Measurements from ENCODE around the gene EVI2A.
"Not testable (repeated sequence)": the region's sequence is repeated elsewhere in the genome, so short reads cannot be mapped to it uniquely, and the experiment has no call there.

The EVI2A gene

DNA sequence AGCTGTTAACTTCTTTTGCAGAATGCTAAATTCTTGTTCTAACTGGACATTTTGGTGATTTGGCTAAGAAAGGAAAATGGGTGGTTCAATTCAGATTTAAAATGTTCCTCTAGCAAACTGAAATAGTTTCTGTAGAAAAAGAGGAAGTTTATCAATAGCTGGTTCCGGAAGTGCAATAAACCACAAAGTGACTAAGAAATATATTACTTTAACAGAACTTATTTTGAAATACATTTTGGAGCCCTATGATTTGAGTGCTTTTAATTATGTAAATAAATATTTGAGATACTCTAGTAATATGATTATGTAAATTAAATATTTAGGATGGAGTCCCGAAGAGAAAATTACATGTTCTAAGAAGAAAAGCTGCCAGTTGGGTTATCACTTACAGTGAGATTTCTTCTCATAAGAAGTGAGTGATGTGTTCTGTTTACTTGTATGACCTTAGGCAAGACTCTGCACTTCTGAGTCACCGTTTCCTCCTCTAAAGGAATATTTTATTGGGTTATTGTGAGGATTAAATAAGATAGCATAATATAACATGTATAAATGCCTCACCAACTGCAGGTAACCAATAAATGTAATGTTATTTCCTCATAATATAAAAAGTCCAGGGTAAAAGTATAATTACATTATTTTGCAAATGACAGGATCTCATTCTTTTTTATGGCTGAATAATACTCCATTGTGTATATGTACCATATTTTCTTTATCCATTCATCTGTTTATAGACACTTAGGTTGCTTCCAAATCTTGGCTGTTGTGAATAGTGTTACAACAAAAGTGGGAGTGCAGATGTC, 7.2 kb downstream of the EVI2A start, which contains the start of gene EVI2B:
Gene EVI2B (minus strand): TSS at position 73 of the 800 bp plus-strand sequence. CDS start 8,445 bp downstream, outside the sequence.
- Histone ChIP-seq H3K27me3 (ENCODE audit: control insufficient read depth, insufficient read depth, low read length) (no peaks in the 10 kb centered on the region), H3K9me3 (ENCODE audit: control insufficient read depth, insufficient read depth, low read length) (no peaks in the 10 kb centered on the region), H3K27ac (ENCODE audit: low read length) (no peak within 1 kb of the TSS), H3K36me3 (ENCODE audit: control insufficient read depth, insufficient read depth, low read length) (no peaks in the 10 kb centered on the region), H3K4me1 (ENCODE audit: control insufficient read depth, insufficient read depth, low read length) (no peaks in the 10 kb centered on the region), H3K4me3 (ENCODE audit: low read length) (no peak within 1 kb of the TSS)
- no peak for DNase-seq (ENCODE audit: low read depth, low spot score)
- WGBS (ENCODE audit: insufficient coverage, insufficient read length): no CpG with 5 or more reads among the region's 3 CpGs

DNA sequence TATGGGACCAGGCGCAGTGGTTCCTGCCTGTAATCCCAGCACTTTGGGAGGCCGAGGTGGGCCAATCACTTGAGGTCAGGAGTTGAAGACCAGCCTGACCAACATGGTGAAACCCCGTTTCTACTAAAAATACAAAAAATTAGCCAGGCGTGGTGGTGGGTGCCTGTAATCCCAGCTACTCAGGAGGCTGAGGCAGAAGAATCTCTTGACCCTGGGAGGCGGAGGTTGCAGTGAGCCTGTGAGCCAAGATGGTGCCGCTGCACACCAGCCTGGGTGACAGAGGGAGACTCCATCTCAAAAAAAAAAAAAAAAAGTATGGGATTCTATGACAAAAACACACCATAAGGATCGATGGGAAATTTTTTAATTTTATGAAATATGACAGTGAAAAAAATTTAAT, 9.2 kb downstream of the EVI2A start:
- H3K9me3 ChIP-seq (ENCODE audit: control insufficient read depth, insufficient read depth, low read length); H3K36me3 ChIP-seq (ENCODE audit: control insufficient read depth, insufficient read depth, low read length); H3K4me1 ChIP-seq (ENCODE audit: control insufficient read depth, insufficient read depth, low read length); H3K27ac ChIP-seq (ENCODE audit: low read length); DNase-seq (ENCODE audit: low read depth, low spot score); H3K27me3 ChIP-seq (ENCODE audit: control insufficient read depth, insufficient read depth, low read length); H3K4me3 ChIP-seq (ENCODE audit: low read length): not testable (repeated sequence)
- no CpG with 5 or more reads among the region's 7 CpGs for WGBS (ENCODE audit: insufficient coverage, insufficient read length)

DNA sequence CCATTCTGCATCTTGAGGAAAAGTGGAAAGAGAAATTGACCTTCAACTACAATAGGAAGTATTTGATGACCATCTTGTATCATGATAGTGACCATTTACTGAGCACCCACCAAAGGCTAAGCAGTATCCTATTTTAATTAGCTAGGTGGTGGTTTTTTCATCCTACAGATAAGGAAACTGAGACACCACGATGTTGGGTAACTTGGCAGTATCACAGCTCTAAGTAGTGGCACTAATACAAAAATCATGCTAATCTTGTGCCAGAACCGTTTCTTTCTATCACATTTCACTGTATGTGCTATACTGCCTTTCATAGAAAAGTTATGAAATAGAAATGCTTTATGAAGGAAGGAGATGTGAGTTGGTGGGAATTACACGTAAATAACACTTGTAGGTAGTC, 9.9 kb downstream of the EVI2A start:
- no peaks in the 10 kb centered on the region for H3K36me3 ChIP-seq (ENCODE audit: control insufficient read depth, insufficient read depth, low read length)
- H3K27ac ChIP-seq (ENCODE audit: low read length): no peak overlapping the region

DNA sequence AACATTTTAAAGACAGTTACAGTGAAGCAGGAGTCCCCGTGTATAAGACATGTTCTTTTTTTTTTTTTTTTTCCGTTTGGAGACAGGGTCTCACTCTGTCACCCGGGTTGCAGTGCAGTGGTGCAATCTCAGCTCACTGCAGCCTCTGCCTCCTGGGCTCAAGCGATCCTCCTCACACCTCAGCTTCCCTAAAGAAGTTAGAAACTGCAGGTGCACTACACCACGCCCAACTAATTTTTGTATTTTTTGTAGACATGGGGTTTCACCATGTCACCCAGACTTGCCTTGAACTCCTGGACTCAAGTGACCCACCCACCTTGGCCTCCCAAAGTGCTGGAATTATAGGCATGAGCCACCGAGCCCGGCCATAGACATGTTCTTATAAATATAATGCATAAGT, 10.5 kb downstream of the EVI2A start:
- no peaks in the 10 kb centered on the region for H3K27me3 ChIP-seq (ENCODE audit: control insufficient read depth, insufficient read depth, low read length)
- H3K36me3 ChIP-seq (ENCODE audit: control insufficient read depth, insufficient read depth, low read length): no peaks in the 10 kb centered on the region
- no peak overlapping the region for H3K4me3 ChIP-seq (ENCODE audit: low read length)
- no CpG with 5 or more reads among the region's 7 CpGs for WGBS (ENCODE audit: insufficient coverage, insufficient read length)
- no peak overlapping the region for H3K27ac ChIP-seq (ENCODE audit: low read length)
- H3K9me3 ChIP-seq (ENCODE audit: control insufficient read depth, insufficient read depth, low read length): no peaks in the 10 kb centered on the region
- no peaks in the 10 kb centered on the region for H3K4me1 ChIP-seq (ENCODE audit: control insufficient read depth, insufficient read depth, low read length)
- no peak for DNase-seq (ENCODE audit: low read depth, low spot score)

More for the DNA sequence above, 9.9 kb downstream of the EVI2A start:
- Histone ChIP-seq H3K4me3 (ENCODE audit: low read length) (no peak overlapping the region), H3K27me3 (ENCODE audit: control insufficient read depth, insufficient read depth, low read length) (no peaks in the 10 kb centered on the region), H3K9me3 (ENCODE audit: control insufficient read depth, insufficient read depth, low read length) (no peaks in the 10 kb centered on the region), H3K4me1 (ENCODE audit: control insufficient read depth, insufficient read depth, low read length) (no peaks in the 10 kb centered on the region)
- no peak for DNase-seq (ENCODE audit: low read depth, low spot score)
- 100% methylated on average over 1 of the region's 3 CpGs for WGBS (ENCODE audit: insufficient coverage, insufficient read length)

DNA sequence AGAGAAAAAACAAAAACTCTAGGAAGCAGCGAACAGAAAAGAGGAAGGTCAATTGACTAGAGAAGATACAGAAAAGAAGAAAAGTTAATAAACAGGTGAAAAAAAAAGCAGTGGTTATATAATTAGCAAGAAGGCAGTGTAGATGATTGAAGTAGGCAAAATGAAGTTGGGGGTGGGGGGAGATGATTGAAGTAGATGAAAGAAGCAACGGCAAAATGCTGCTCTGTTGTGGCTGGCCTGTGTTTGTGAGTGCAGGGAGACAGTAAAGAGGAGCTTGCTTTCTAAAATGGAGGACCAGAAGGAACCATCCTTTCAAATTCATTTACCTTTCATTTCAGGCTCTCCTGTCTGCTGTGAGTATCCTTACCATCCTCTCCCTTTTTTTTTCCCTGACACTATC, 11.2 kb downstream of the EVI2A start:
- H3K36me3 ChIP-seq (ENCODE audit: control insufficient read depth, insufficient read depth, low read length): no peaks in the 10 kb centered on the region
- DNase-seq (ENCODE audit: low read depth, low spot score): no peak
- WGBS (ENCODE audit: insufficient coverage, insufficient read length): no CpG with 5 or more reads among the region's 2 CpGs
- H3K4me1 ChIP-seq (ENCODE audit: control insufficient read depth, insufficient read depth, low read length): no peaks in the 10 kb centered on the region
- H3K4me3 ChIP-seq (ENCODE audit: low read length): no peak overlapping the region
- no peaks in the 10 kb centered on the region for H3K27me3 ChIP-seq (ENCODE audit: control insufficient read depth, insufficient read depth, low read length)
- no peak overlapping the region for H3K27ac ChIP-seq (ENCODE audit: low read length)
- H3K9me3 ChIP-seq (ENCODE audit: control insufficient read depth, insufficient read depth, low read length): no peaks in the 10 kb centered on the region

DNA sequence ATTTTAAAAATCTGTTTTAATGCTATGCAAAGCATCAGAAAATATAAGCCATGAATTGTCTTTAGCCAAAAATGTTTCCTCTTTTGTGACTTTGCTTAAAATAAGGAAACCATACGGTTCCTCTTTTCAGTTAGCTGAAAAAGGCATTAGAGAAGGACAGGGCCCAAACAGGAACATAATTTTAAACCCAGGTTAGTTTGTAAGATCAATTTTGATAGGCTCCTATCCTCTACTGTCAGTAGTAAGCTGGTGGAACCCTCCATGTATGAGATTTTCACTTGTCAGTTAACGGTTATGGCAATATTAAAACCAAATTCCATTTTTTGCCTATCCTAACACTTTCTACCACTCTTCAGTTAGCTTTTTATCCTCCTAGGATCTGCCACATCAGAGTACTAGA, 11.9 kb downstream of the EVI2A start:
- Histone ChIP-seq H3K9me3 (ENCODE audit: control insufficient read depth, insufficient read depth, low read length) (no peaks in the 10 kb centered on the region), H3K27ac (ENCODE audit: low read length) (no peak overlapping the region), H3K4me3 (ENCODE audit: low read length) (no peak overlapping the region), H3K27me3 (ENCODE audit: control insufficient read depth, insufficient read depth, low read length) (no peaks in the 10 kb centered on the region), H3K4me1 (ENCODE audit: control insufficient read depth, insufficient read depth, low read length) (no peaks in the 10 kb centered on the region), H3K36me3 (ENCODE audit: control insufficient read depth, insufficient read depth, low read length) (no peaks in the 10 kb centered on the region)
- no peak for DNase-seq (ENCODE audit: low read depth, low spot score)
- no CpG with 5 or more reads among the region's 2 CpGs for WGBS (ENCODE audit: insufficient coverage, insufficient read length)

DNA sequence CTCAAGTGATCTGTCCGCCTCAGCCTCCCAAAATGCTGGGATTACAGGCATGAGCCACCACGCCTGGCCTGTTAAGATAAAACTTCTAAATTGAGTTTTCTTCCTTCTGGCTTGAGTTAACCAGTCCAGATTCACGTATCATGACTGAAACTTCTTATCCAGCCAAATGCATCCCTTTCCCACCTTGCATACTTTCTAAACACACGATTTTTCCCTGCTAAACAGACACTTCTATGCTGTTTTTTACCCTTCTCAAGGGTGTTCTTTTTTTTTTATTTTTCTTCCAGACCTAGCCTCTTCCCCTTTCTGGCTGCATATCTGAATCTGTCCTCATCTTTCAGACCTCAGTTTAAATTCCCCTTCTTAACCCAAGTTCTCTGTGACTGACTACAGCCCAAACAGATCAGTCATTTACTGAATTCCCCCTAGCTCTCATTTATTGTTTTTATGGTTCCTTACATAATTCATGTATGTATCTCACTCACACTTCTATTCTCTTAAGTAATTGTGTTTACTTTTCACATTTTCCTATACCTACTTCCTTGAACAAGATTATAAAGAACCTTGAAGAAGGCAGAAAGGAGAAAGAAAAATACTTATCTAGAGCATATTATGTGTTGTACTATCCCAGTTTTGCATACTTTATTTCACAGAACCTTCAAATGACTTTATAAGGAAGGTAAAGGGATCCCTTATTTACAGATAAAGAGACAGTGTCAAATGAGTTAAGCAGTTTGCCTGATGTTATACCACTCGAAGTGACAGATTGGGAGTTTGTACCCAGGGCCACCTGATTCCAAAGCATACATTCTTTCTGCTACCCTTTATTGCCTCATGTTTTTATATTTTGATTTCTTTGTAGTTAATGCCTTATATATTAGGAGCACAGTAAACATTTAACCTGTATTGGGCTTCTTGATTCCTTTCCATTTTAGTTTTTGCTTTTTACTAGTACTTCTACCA, 12.8 kb downstream of the EVI2A start:
- H3K27ac ChIP-seq (ENCODE audit: low read length): no peak overlapping the region
- DNase-seq (ENCODE audit: low read depth, low spot score): no peak
- no CpG with 5 or more reads among the region's 5 CpGs for WGBS (ENCODE audit: insufficient coverage, insufficient read length)

DNA sequence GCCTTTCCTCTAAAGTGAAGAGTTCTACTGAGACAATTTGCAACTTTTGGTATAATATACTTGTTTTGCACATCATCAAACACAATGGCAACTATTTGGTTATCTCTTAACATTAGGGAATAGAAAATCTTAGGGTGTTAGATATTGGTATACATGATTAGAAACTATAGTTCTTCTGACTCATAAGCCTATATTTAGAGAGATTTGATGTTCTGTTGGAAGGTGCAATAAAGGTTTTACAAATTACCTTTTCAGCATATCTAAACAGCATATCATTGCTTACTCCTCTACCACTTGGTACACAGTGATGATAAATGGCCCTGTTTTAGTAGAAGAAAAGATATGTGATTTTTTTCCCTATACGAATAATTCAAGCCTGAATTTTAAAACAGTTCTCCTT, 13.8 kb downstream of the EVI2A start:
- no CpG with 5 or more reads among the region's 1 CpG for WGBS (ENCODE audit: insufficient coverage, insufficient read length)

More for the DNA sequence above, 12.8 kb downstream of the EVI2A start:
- Histone ChIP-seq H3K4me1 (ENCODE audit: control insufficient read depth, insufficient read depth, low read length) (no peaks in the 10 kb centered on the region), H3K4me3 (ENCODE audit: low read length) (no peak overlapping the region), H3K27me3 (ENCODE audit: control insufficient read depth, insufficient read depth, low read length) (no peaks in the 10 kb centered on the region), H3K36me3 (ENCODE audit: control insufficient read depth, insufficient read depth, low read length) (no peaks in the 10 kb centered on the region), H3K9me3 (ENCODE audit: control insufficient read depth, insufficient read depth, low read length) (no peaks in the 10 kb centered on the region)

DNA sequence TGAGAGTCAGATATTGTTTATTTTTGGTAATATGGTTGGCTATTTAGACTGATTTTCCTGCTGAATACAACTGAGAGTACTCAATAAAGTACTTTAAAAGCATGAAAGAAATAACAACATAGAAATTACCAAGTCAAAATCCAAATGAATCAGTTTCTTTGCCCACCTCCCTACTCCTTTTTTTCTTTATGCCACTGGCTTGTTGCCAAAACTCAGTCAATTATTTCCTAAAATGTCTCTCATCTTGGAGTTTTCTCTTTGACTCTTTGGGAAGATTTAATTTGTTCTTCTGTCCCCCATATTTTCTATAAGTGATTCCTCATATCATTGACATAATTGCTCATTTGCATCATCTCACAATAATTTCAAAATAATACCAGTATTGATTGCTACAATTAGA, 21.8 kb downstream of the EVI2A start:
- Histone ChIP-seq H3K4me3 (ENCODE audit: low read length) (no peak overlapping the region), H3K9me3 (ENCODE audit: control insufficient read depth, insufficient read depth, low read length) (no peaks in the 10 kb centered on the region), H3K4me1 (ENCODE audit: control insufficient read depth, insufficient read depth, low read length) (no peaks in the 10 kb centered on the region), H3K36me3 (ENCODE audit: control insufficient read depth, insufficient read depth, low read length) (no peaks in the 10 kb centered on the region), H3K27me3 (ENCODE audit: control insufficient read depth, insufficient read depth, low read length) (no peaks in the 10 kb centered on the region), H3K27ac (ENCODE audit: low read length) (no peak overlapping the region)
- no peak for DNase-seq (ENCODE audit: low read depth, low spot score)

More for the DNA sequence above, 13.8 kb downstream of the EVI2A start:
- DNase-seq (ENCODE audit: low read depth, low spot score): no peak
- no peak overlapping the region for H3K4me3 ChIP-seq (ENCODE audit: low read length)
- H3K9me3 ChIP-seq (ENCODE audit: control insufficient read depth, insufficient read depth, low read length): no peaks in the 10 kb centered on the region
- H3K27ac ChIP-seq (ENCODE audit: low read length): no peak overlapping the region
- H3K27me3 ChIP-seq (ENCODE audit: control insufficient read depth, insufficient read depth, low read length): no peaks in the 10 kb centered on the region
- no peaks in the 10 kb centered on the region for H3K36me3 ChIP-seq (ENCODE audit: control insufficient read depth, insufficient read depth, low read length)
- no peaks in the 10 kb centered on the region for H3K4me1 ChIP-seq (ENCODE audit: control insufficient read depth, insufficient read depth, low read length)

DNA sequence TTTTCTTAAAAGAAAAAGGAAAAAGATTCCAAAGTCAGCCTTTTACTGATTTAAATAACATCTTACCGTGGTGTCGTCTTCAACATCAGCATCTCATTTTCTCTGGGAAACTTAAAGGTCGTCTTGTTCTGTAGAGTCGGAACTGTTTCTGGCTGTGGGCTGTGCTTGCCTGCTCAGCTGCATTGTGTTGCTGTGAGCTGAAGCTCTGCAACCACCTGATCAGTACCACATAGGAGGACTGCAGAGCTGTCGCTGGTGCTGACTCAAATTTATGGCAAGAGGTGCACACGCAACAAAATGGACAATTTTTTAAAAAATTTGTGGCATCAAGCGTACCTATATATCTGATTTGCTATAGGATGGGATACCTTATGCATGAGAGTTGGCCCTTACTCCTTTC, 24.3 kb downstream of the EVI2A start, which contains the start of gene OMG:
Gene OMG (minus strand): TSS at position 150 of the 400 bp plus-strand sequence. CDS start 908 bp downstream, outside the sequence.
- no peaks in the 10 kb centered on the region for H3K27me3 ChIP-seq (ENCODE audit: control insufficient read depth, insufficient read depth, low read length)
- H3K9me3 ChIP-seq (ENCODE audit: control insufficient read depth, insufficient read depth, low read length): no peaks in the 10 kb centered on the region
- no peaks in the 10 kb centered on the region for H3K4me1 ChIP-seq (ENCODE audit: control insufficient read depth, insufficient read depth, low read length)
- no CpG with 5 or more reads among the region's 7 CpGs for WGBS (ENCODE audit: insufficient coverage, insufficient read length)
- no peak within 1 kb of the TSS for H3K27ac ChIP-seq (ENCODE audit: low read length)
- no peak within 1 kb of the TSS for H3K4me3 ChIP-seq (ENCODE audit: low read length)
- DNase-seq (ENCODE audit: low read depth, low spot score): no peak
- no peaks in the 10 kb centered on the region for H3K36me3 ChIP-seq (ENCODE audit: control insufficient read depth, insufficient read depth, low read length)

Measured in iPS DF 6.9 (cell line).